Activated CD4-positive, alpha-beta T cell treated with anti-CD3 and anti-CD28 coated beads, Interleukin-2, amount 50 U/mL, for 48 hours (primary cell): ENCODE data around the gene GID8.

Source experiments
- DNase-seq, 2 experiments: peaks; one replicate each; pipeline ENCODE4 v3.0.0-alpha.2; 2020

Gene GID8

GRCh38 chr20:62971211-62971949 is 33.4 kb downstream of the GID8 start:
- DNase-seq: no peak

DNA sequence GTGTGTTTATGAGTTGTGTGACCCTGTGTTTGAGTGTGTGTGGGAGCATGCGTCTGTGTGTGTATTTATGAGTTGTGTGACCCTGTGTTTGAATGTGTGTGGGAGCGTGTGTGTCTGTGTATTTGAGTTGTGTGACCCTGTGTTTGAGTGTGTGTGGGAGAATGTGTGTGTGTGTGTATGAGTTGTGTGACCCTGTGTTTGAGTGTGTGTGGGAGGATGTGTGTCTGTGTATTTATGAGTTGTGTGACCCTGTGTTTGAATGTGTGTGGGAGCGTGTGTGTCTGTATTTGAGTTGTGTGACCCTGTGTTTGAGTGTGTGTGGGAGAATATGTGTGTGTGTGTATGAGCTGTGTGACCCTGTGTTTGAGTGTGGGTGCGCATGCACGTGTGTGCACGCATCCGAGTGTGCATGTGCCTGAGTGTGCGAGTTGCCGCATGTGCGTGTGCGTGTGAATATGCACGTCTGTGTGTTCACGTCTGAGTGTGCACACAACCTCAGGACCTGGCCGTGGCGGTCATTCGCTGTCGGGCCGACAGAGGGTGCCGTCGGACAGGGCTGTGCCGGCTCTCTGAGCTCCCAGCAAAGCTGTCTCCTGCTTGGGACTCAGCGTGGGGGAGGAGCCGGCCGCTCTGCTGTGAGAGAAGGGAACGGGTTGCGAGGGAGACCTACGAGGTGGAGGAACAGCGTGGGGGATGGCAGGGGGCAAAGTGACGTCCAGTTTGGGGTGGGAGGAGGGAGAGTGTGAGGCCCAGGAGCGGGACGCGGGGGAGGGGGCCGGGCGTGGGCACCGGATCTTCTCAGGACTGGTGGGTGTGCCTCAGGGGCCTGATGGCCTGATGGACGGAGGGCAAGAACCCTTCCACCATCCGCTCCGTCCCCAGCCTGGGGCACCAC is 34.2 kb downstream of the GID8 start:
- peak; percentile 92 to 93 for DNase-seq

DNA sequence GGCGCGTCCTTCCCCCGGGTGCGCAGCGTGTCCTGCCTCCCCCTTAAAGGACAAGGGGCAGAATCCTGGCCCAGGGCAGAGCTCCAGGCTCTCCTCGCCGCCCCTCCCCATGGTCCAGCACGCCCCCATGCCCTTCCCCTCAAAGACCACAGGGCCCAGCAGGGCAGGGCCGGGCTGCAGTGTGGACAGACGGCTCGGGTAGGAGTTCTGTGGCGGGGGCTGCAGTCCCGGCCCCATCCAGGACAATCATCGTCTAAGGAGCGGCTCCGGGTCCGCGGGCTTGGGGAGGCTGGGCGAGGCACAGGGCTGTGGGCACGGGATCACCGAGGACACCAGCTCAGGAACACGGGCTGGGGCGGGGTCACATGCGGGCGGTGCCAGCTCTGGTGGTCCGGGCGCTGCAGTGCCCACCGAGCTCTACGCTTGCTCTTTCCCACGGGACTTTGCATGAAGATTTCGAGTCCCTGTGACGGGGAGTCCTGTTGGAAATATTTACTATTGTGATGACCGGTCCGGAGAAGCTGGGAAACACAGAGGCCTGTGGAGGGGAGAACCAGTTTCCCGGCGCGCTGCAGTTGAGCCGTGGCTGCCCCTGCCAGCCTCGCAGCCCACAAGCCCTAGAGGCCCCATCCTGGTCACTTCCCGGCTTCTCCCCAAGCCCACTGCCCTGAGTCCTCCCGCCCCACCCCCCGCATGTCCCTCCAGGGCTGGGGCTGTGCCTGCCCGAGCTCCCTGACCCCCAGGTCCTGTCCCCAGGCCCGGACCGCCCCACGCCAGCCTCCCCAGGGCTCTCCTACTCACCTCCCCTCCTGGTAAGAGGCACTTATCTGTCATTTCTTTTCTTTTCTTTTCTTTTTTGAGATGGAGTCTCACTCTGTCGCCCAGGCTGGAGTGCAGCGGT is 35.1 kb downstream of the GID8 start:
- no peak for DNase-seq

GRCh38 chr20:62975251-62975760 is 37.4 kb downstream of the GID8 start:
- DNase-seq: no peak

GRCh38 chr20:62975812-62976508 is 38.0 kb downstream of the GID8 start:
- no peak for DNase-seq

- no peak for DNase-seq
Observed at GRCh38 chr20:62976886-62977285, 38.9 kb downstream of the GID8 start.

DNA sequence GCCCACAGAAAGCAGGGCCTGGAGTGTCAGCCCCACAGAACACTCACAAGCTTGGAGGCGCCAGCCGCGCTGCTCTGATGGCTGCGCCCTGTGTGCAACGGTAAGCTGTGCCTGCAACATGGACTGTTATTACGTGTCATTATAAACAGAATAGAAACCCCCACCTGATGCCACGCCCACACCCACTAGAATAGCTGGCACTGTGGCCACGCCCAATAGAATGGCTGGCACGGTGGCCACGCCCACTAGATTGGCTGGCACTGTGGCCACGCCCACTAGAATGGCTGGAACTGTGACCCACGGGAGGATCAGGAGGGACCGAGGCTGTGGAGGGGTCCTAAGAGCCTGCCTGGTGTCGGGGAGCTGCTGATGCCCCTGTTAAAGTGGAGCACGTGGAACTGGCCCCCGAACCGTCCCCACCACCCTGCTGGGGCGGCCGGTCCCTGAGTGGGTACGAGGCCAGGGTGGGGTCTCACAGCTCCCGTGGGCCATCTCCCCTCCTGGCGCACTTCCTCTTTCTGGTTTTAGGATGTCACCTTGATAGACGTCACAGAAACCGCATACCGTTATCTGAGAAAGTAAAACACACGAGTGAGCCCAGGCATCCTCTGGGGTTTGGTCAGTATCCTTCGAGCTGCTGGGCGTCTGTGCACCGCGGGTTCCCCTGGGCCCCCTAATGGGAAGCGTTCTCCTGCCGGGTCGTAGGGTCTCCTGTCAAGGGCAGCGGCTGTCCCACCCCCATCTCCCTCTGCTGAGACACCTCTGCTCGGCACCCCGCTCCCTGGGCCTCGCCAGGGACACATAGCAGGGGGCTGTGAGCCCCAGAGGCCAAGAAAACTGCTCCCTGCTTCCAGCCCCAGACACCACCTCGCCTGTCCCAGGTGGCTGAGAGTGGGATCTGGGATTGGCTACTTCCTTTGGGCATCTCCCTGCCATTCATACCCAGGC is 39.9 kb downstream of the GID8 start:
- peak; percentile 80 to 82 for DNase-seq

DNA sequence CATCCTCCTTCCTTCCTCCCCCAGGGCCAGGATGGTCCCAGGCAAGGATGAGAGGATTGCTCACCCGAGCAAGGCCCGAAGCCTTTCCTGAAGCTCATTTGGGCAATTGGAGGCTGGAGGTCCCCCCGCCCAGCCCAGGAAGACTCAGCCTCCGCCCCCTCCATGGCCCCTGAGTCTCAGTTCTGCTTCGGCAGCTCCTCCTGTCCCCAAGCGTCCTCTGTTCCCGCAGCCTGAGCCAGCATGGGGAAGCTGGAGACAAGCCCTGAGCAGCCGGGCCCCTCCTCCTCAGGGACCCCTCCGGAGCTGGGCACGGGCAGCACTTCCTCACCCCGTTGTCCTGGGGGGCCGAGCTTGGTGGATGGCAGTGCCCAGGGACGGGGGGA is 40.6 kb downstream of the GID8 start:
- no peak for DNase-seq

DNA sequence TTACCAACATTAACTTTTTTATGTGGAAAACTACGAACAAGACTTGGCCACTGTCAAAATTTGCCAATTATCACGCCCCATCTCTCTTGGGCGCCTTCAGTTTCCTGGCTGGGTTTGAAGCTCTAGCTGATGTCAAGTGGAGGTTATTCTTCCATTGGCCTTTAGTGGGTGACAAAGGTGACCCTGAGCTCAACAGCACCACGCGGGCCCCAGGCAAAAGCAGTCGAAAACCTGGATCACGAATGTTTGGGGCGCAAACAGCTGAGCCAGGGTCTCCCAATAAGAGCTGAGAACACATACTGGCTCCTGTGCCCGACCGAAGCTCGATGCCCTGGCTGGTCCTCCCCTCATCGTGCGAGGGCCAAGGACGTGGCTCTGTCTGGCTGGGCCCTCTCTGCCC is 41.4 kb downstream of the GID8 start:
- DNase-seq: no peak

- DNase-seq: no peak
Observed at GRCh38 chr20:62979876-62980373, 42.0 kb downstream of the GID8 start.

GRCh38 chr20:62980380-62980960 is 42.5 kb downstream of the GID8 start:
- DNase-seq: no peak

DNA sequence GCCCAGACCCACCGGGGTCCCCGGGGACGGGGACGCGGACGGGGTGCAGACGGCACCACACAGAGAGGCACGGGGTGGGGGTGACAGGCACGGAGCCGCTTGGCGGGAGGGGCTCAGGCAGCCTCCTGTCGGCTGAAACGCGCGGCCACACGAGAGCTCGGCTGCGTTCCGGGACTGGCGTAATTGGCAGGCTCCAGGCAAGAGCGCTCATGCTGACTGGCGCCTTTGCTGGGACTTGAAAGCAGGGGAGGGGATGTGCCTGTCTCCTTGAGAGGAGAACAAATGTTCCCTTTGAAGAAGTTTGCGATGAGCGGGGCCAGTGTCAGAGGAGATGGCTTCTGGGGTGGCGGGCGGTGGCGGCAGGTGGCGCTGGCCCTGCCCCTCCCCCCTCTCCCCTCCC is 43.0 kb downstream of the GID8 start:
- peak; percentile 19 to 22 for DNase-seq

- DNase-seq: no peak
Observed at GRCh38 chr20:62982124-62983075, 44.5 kb downstream of the GID8 start.

DNA sequence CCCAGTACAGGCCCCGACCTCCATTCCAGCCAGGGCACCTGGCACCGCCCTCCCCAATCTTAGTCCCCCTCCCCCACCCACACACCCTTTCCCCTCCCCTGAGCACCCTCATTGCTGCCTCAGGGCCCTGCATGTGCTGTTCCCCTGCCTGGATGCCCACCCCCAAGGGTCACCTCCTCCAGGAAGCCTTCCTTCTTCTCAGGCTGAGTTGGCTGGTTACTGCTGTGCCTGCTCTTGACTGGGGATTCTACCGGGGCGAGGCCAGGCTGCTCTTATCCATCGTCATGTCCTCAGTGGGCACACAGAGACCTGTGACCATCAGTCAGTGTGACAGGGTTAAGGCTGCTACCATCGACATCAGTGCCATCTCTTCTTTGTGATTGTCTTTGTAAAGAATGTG is 45.3 kb downstream of the GID8 start:
- no peak for DNase-seq

- no peak for DNase-seq
Observed at GRCh38 chr20:62984666-62985443, 46.9 kb downstream of the GID8 start.

GRCh38 chr20:62985444-62985778 is 47.5 kb downstream of the GID8 start:
- DNase-seq: no peak

- DNase-seq: no peak
Observed at GRCh38 chr20:62986257-62986800, 48.4 kb downstream of the GID8 start.

DNA sequence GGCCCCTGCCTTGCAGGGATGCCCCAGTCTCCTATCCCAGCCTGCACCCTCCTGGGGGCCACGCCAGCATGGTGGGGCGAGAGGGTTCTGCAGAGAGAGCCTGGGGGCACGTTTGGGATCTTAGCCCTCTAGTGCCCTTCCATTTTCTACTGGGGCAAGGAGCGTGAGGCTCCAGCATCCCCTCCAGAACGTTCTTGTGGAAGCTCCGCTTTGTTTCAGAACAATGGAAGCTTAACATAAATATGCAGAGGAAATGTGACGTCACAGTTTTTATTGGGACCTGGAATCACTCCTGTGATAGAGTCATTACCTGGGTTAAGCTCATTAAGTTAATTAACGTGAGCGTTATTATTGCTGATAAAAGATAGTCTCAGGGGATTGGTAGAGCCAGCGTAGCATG is 49.2 kb downstream of the GID8 start:
- no peak for DNase-seq
